Hindlimb muscle (tissue), 1 donor: ENCODE results near the gene RNASE13. TPM values are rescaled to one million over a fixed set of nuclear protein-coding genes. Genes with fewer than 3 reads are reported as not detected.
"Not testable (repeated sequence)": the region's sequence is repeated elsewhere in the genome, so short reads cannot be mapped to it uniquely, and the experiment has no call there.

ENCODE experiments used
- DNase-seq: peaks from one replicate; pipeline ENCODE4 v3.0.0-alpha.2; 2013
- polyA plus RNA-seq: library from polyadenylated mRNA; unstranded; fragments of 120-200 nt; gene quantifications from one replicate; pipeline ENCODE4 v1.2.1, GENCODE V29; 2013; ENCODE audit not compliant: insufficient read length

The RNASE13 gene
- polyA plus RNA-seq, 1 donor, result 0.21 TPM

DNA sequence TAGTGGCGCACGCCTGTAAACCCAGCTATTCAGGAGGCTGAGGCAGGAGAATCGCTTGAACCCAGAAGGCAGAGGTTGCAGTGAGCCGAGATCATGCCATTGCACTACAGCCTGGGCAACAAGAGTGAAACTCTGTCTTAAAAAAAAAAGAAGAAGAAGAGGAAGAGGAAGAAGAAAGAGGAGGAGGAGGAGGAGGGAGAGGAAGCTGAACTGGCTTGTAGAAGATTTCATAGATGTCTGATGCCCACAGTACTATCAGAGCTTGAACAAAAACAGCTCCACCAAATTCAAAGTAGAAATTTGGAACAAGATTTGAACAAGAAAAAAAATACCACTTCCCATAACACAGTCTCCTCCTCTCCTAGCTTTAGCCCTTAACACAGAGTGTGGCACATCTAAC, 49.0 kb downstream of the RNASE13 start:
- DNase-seq, result not testable (repeated sequence)

Other genes starting within 250 kb of the RNASE13 start
- 192 TPM for gene RNASE1, start 232.0 kb downstream of the RNASE13 start, polyA plus RNA-seq
- gene RNASE3, start 143.4 kb downstream of the RNASE13 start, polyA plus RNA-seq, result 0.27 TPM
- gene RNASE2, start 79.3 kb downstream of the RNASE13 start, polyA plus RNA-seq, result 0.35 TPM
- 47.7 TPM for gene METTL17, start 44.8 kb downstream of the RNASE13 start, polyA plus RNA-seq
- not detected for gene SLC39A2, start 35.5 kb downstream of the RNASE13 start, polyA plus RNA-seq
- 184 TPM for gene NDRG2, start 9.7 kb downstream of the RNASE13 start, polyA plus RNA-seq
- gene TPPP2, start 4.6 kb downstream of the RNASE13 start, polyA plus RNA-seq, result 0.72 TPM
- 0.14 TPM for gene RNASE7, start 7.6 kb upstream of the RNASE13 start, polyA plus RNA-seq
- gene RNASE8, start 23.0 kb upstream of the RNASE13 start, polyA plus RNA-seq, result not detected
- gene ARHGEF40, start 35.5 kb upstream of the RNASE13 start, polyA plus RNA-seq, result 65.6 TPM
- gene ZNF219, start 63.8 kb upstream of the RNASE13 start, polyA plus RNA-seq, result 18.4 TPM
- 0.62 TPM for gene TMEM253, start 66.3 kb upstream of the RNASE13 start, polyA plus RNA-seq
- 0.03 TPM for gene OR5AU1, start 121.3 kb upstream of the RNASE13 start, polyA plus RNA-seq
- 398 TPM for gene HNRNPC, start 234.6 kb upstream of the RNASE13 start, polyA plus RNA-seq
- gene RPGRIP1, start 245.3 kb upstream of the RNASE13 start, polyA plus RNA-seq, result 1.2 TPM